Lung microvascular endothelial cell (primary cell): Measurements from ENCODE around the gene KCNE4. TPM values are rescaled to one million over a fixed set of nuclear protein-coding genes. Genes with fewer than 3 reads are reported as not detected.

ENCODE experiments used
- total RNA-seq: library from RNA; depleted of rRNA; stranded (reverse); fragments of >200 nt; gene quantifications from 2 replicates; pipeline ENCODE4 v1.2.1, GENCODE V29; 2014

KCNE4 gene
- total RNA-seq, 1 donor from 2014 or later = under 0.01 TPM

Other genes with a start within 250 kb of the KCNE4 start
- 82.8 and 109 TPM in 2 replicates for gene ACSL3, start 191.2 kb upstream of the KCNE4 start, total RNA-seq